Neuronal stem cell (in vitro differentiated cells): ENCODE results near the gene FGD3.

Source experiments
- DNase-seq: peaks from one replicate; pipeline ENCODE4 v3.0.0-alpha.2; 2013; ENCODE audit warnings: low spot score
- H2AFZ ChIP-seq: one replicate; pipeline ENCODE4 v1.6.1; 2013; ENCODE audit warnings: mild to moderate bottlenecking, low read length, inconsistent platforms
- H2AK5ac ChIP-seq: 2 replicates; pipeline ENCODE4 v1.6.1; 2013; ENCODE audit warnings: low read depth, mild to moderate bottlenecking, inconsistent platforms, low read length, moderate library complexity, mixed read lengths
- H2BK120ac ChIP-seq: 2 replicates; pipeline ENCODE4 v1.6.1; 2013; ENCODE audit warnings: low read depth, mild to moderate bottlenecking, inconsistent platforms, low read length, moderate library complexity, mixed read lengths
- H2BK12ac ChIP-seq: one replicate; pipeline ENCODE4 v1.6.1; 2013; ENCODE audit warnings: low read length, inconsistent platforms
- H2BK15ac ChIP-seq: 2 replicates; pipeline ENCODE4 v1.6.1; 2013; ENCODE audit warnings: mild to moderate bottlenecking, low read length, inconsistent platforms, mixed read lengths
- H2BK5ac ChIP-seq: one replicate; pipeline ENCODE4 v1.6.1; 2013; ENCODE audit warnings: inconsistent platforms, mild to moderate bottlenecking, low read length, moderate library complexity
- H3K14ac ChIP-seq: one replicate; pipeline ENCODE4 v1.6.1; 2013; ENCODE audit warnings: low read length, inconsistent platforms
- H3K18ac ChIP-seq: 2 replicates; pipeline ENCODE4 v1.6.1; 2013; ENCODE audit warnings: low read length, inconsistent platforms
- H3K23ac ChIP-seq: 2 replicates; pipeline ENCODE4 v1.6.1; 2013; ENCODE audit warnings: low read depth, mild to moderate bottlenecking, mixed read lengths, low read length, inconsistent platforms; ENCODE audit not compliant: poor library complexity
- H3K27ac ChIP-seq: replicated peaks from 3 replicates; pipeline ENCODE4 v1.5.1; 2013; ENCODE audit warnings: low read length, inconsistent platforms
- H3K27me3 ChIP-seq, 3 experiments: 2 replicates each; pipeline ENCODE4 v1.6.1; 2013; ENCODE audit warnings: low read length in 3 of 3, mild to moderate bottlenecking in 2 of 3, inconsistent platforms in 1 of 3, low read depth in 1 of 3, mixed read lengths in 1 of 3, moderate library complexity in 1 of 3; ENCODE audit not compliant: control insufficient read depth in 3 of 3, insufficient read depth in 3 of 3
- H3K36me3 ChIP-seq, 2 donors: replicated peaks in 1 of 2; 2 replicates each; pipeline ENCODE4 v1.6.1; 2013; ENCODE audit warnings: low read length in 2 of 2; ENCODE audit not compliant: control insufficient read depth in 2 of 2, insufficient read depth in 2 of 2
- H3K4ac ChIP-seq: 2 replicates; pipeline ENCODE4 v1.6.1; 2013; ENCODE audit warnings: inconsistent platforms, mild to moderate bottlenecking, low read length, moderate library complexity
- H3K4me1 ChIP-seq, 2 donors: 1 replicate in 1 of 2; 2 replicates in 1 of 2; pipeline ENCODE4 v1.6.1; 2013; ENCODE audit warnings: low read length in 2 of 2, low read depth in 1 of 2; ENCODE audit not compliant: control insufficient read depth in 2 of 2, insufficient read depth in 1 of 2
- H3K4me2 ChIP-seq: one replicate; pipeline ENCODE4 v1.6.1; 2013; ENCODE audit warnings: mild to moderate bottlenecking, low read length, inconsistent platforms; ENCODE audit not compliant: insufficient read depth, poor library complexity, severe bottlenecking
- H3K4me3 ChIP-seq, 2 donors: 2 replicates each; pipeline ENCODE4 v1.5.1; 2013; ENCODE audit warnings: low read length in 2 of 2, mild to moderate bottlenecking in 2 of 2, inconsistent platforms in 1 of 2, moderate library complexity in 1 of 2
- H3K79me1 ChIP-seq: one replicate; pipeline ENCODE4 v1.6.1; 2013; ENCODE audit warnings: low read depth, mild to moderate bottlenecking, inconsistent platforms, low read length, moderate library complexity
- H3K9ac ChIP-seq: one replicate; pipeline ENCODE4 v1.6.1; 2013; ENCODE audit warnings: mild to moderate bottlenecking, low read depth, low read length, inconsistent platforms; ENCODE audit not compliant: poor library complexity
- H3K9me3 ChIP-seq, 2 donors: replicated peaks in 1 of 2; 2 replicates each; pipeline versions ENCODE3 to v1.6.1; 2013; ENCODE audit warnings: low read length in 2 of 2, mild to moderate bottlenecking in 2 of 2, inconsistent platforms in 1 of 2, low read depth in 1 of 2, mixed read lengths in 1 of 2, moderate library complexity in 1 of 2; ENCODE audit not compliant: control insufficient read depth in 2 of 2, insufficient read depth in 1 of 2
- H4K8ac ChIP-seq: one replicate; pipeline ENCODE4 v1.6.1; 2013; ENCODE audit warnings: low read depth, mild to moderate bottlenecking, inconsistent platforms, low read length, moderate library complexity
- H4K91ac ChIP-seq: one replicate; pipeline ENCODE4 v1.6.1; 2013; ENCODE audit warnings: low read length, low read depth, mild to moderate bottlenecking, inconsistent platforms; ENCODE audit not compliant: poor library complexity
- WGBS, 2 donors: extraction: QIAGEN DNeasy Blood & Tissue Kit; methylation state at CpG; one replicate each; pipeline ENCODE4 v1.1.7; 2013; ENCODE audit warnings: missing lambda C conversion rate in 2 of 2, mixed read lengths in 1 of 2; ENCODE audit not compliant: insufficient read length in 2 of 2, insufficient replicate concordance in 1 of 2; ENCODE audit errors: extremely low coverage in 2 of 2; 5-methylcytosine and 5-hydroxymethylcytosine counted together

The FGD3 gene

GRCh38 chr9:92950359-92950955 is 3.1 kb downstream of the FGD3 start:
- Histone ChIP-seq H3K18ac (peak overlapping the region; percentile 82), H2AFZ (no peak overlapping the region), H3K4ac (no peak overlapping the region), H3K79me1 (peaks cover 3% of the 10 kb centered on the region), H4K91ac (peak overlapping the region; percentile 73), H2AK5ac (no peak overlapping the region), H3K4me2 (no peak overlapping the region), H3K23ac (peak overlapping the region; percentile 34), H3K4me3 (peak overlapping the region in 1 of 2 donors; percentile 9), H3K27ac (no peak overlapping the region), H3K27me3 (peaks cover 0 to 27% (median 5%) of the 10 kb centered on the region in 3 experiments), H3K36me3 (no peaks in the 10 kb centered on the region), H2BK15ac (peak overlapping the region; percentile 62), H4K8ac (peak overlapping the region; percentile 5), H3K4me1 (peaks cover 11 to 27% of the 10 kb centered on the region in 2 donors), H3K14ac (peak overlapping the region; percentile 21), H2BK5ac (no peak overlapping the region), H3K9ac (no peak overlapping the region), H2BK12ac (no peak overlapping the region), H3K9me3 (peaks cover 0 to 6% of the 10 kb centered on the region in 2 donors), H2BK120ac (peak overlapping the region; percentile 24)
- WGBS, 2 donors = no CpG with 5 or more reads among the region's 11 CpGs
- DNase-seq = no peak

DNA sequence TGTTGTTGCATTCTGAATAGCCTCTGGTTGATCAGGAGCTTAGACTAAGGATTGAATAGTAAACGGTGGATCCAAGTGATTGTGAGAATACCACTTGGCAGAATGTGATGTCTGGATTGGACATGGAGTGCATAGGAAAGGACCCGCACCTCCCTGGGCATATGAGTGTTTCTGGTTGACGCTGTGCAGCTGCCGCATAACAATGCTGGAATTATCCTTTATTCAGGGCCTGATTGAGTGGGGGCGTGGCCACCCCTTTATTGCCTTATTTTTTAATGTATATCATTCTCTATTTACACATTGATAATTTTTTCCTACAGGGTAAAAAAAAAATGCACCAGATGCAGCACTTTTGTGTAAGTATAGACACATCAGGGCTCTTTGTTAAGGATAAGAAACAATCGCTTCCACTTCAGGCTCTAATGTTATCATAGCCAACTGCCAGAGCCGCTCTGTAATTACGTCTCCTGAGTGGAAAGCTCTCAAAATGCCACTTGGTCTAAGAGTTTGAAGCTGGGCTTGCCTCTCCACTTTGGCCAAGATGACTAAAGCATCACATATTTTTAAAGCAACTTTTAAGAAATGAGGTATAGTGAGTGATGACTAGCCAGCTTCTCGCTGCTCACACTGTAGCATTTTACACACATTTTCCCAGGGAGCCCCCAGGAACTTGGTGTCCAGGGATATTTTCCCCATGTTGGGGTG is 5.7 kb downstream of the FGD3 start:
- Histone ChIP-seq H3K79me1 (no peaks in the 10 kb centered on the region), H3K4ac (no peak overlapping the region), H3K27ac (no peak overlapping the region), H3K18ac (no peak overlapping the region), H3K4me2 (no peak overlapping the region), H3K14ac (no peak overlapping the region), H3K27me3 (peaks cover 0 to 20% (median 0%) of the 10 kb centered on the region in 3 experiments), H2BK120ac (no peak overlapping the region), H2AFZ (no peak overlapping the region), H2BK5ac (no peak overlapping the region), H2BK12ac (no peak overlapping the region), H3K4me3 (no peak overlapping the region), H4K91ac (no peak overlapping the region), H4K8ac (no peak overlapping the region), H3K9ac (no peak overlapping the region), H3K36me3 (no peaks in the 10 kb centered on the region), H3K9me3 (no peaks in the 10 kb centered on the region), H3K23ac (no peak overlapping the region), H2AK5ac (no peak overlapping the region), H3K4me1 (peaks cover 3 to 13% of the 10 kb centered on the region in 2 donors), H2BK15ac (no peak overlapping the region)
- no CpG with 5 or more reads among the region's 9 CpGs for WGBS, 2 donors
- DNase-seq = no peak

DNA sequence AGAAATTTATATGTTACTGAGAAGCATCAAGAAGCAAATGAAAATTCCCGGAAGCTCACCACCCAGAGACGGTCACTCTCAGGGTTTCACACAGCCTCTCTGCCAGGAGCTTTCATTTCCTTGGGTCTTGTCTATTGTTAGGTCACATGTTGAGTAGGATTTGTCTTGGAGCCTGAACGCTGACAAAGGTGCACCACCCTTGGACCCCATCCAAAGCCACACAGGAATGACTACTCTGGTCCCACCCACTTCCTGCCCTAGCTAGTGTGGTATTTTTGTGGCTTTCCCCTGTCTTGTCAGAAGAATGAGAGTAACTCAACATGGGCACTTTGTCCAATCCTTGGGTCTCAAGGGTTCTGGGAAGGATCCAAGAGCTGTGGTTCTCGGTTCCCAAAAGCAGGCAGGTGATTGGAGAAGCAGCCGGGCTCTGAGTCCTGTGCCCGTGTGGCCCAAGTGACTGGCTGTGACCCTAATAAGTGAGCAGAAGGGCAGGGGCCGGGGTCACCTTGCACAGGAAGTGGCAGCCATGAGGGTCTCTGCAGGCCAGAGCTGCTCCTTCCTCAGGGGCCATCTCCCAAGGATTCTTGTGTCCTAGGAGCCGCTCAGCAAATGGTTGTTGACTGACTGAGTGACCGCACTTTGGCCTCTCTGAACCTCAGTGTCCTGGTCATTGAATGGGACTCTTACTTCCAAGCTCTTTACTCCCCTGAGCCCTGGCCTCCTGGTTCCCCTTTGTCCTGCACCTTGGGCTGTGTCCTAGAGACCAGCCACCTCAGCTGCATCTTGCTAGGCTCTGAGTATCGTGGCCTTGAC is 6.9 kb downstream of the FGD3 start:
- WGBS, 2 donors = no CpG with 5 or more reads among the region's 10 CpGs
- H3K9me3 ChIP-seq = no peaks in the 10 kb centered on the region
- no peak for DNase-seq
- no peak overlapping the region for H2BK5ac ChIP-seq
- H2BK15ac ChIP-seq = no peak overlapping the region
- peak overlapping the region; percentile 43 for H4K8ac ChIP-seq
- no peak overlapping the region for H4K91ac ChIP-seq
- no peak overlapping the region for H3K14ac ChIP-seq
- no peak overlapping the region for H2AK5ac ChIP-seq
- no peak overlapping the region for H3K4ac ChIP-seq
- H3K23ac ChIP-seq = no peak overlapping the region
- H2BK120ac ChIP-seq = no peak overlapping the region
- H3K27ac ChIP-seq = no peak overlapping the region
- H3K36me3 ChIP-seq = no peaks in the 10 kb centered on the region
- peak overlapping the region; percentile 11 for H2AFZ ChIP-seq
- H3K18ac ChIP-seq = no peak overlapping the region
- no peak overlapping the region for H3K4me2 ChIP-seq
- no peak overlapping the region for H2BK12ac ChIP-seq
- no peaks in the 10 kb centered on the region for H3K79me1 ChIP-seq
- H3K4me1 ChIP-seq = peaks cover 1 to 4% of the 10 kb centered on the region in 2 donors
- H3K27me3 ChIP-seq = peaks cover 0 to 19% (median 0%) of the 10 kb centered on the region in 3 experiments
- H3K9ac ChIP-seq = no peak overlapping the region
- no peak overlapping the region for H3K4me3 ChIP-seq

DNA sequence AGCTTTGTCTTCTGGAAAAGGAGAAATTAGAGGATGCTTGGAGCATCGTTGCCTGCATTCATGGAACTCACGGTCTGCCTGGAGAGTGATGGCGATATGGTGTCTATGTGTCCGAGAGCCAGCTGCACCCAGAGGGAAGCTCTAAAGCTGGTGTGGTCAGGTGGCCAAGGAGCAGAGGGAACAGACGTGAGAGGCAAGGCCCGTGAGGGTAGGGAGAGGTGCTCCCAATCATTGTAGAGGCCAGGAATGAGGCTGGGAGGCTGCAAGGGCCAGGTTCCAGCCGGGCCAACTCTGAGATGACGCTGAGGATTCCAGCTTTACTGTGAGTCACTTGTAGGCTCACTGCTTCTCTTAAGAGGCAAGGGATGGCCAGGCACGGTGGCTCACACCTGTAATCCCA is 7.6 kb downstream of the FGD3 start:
- no peak overlapping the region for H3K14ac ChIP-seq
- no peak overlapping the region for H3K18ac ChIP-seq
- no peak overlapping the region for H4K91ac ChIP-seq
- H4K8ac ChIP-seq = peak overlapping the region; percentile 43
- H2BK120ac ChIP-seq = no peak overlapping the region
- no peak overlapping the region for H3K9ac ChIP-seq
- H2AFZ ChIP-seq = no peak overlapping the region
- no peak overlapping the region for H2AK5ac ChIP-seq
- no peaks in the 10 kb centered on the region for H3K36me3 ChIP-seq
- no peak overlapping the region for H2BK15ac ChIP-seq
- H3K9me3 ChIP-seq = no peaks in the 10 kb centered on the region
- no peak overlapping the region for H2BK12ac ChIP-seq
- peaks cover 1 to 4% of the 10 kb centered on the region in 2 donors for H3K4me1 ChIP-seq
- no peak overlapping the region for H3K4ac ChIP-seq
- no peaks in the 10 kb centered on the region for H3K79me1 ChIP-seq
- H2BK5ac ChIP-seq = no peak overlapping the region
- peaks cover 0 to 15% (median 0%) of the 10 kb centered on the region in 3 experiments for H3K27me3 ChIP-seq
- WGBS, 2 donors = no CpG with 5 or more reads among the region's 9 CpGs
- DNase-seq = no peak
- no peak overlapping the region for H3K27ac ChIP-seq
- H3K4me3 ChIP-seq = no peak overlapping the region
- H3K23ac ChIP-seq = no peak overlapping the region
- no peak overlapping the region for H3K4me2 ChIP-seq
